GM18502 (cell line): Measurements from ENCODE around the gene TRIM56.
A peak's percentile ranks its signal among the peaks of the same experiment; 100 is the strongest.
"Not testable (repeated sequence)": the region's sequence is repeated elsewhere in the genome, so short reads cannot be mapped to it uniquely, and the experiment has no call there.

Source experiments
- ATAC-seq: cut with Tn5 transposase; IDR thresholded peaks from one replicate; pipeline ENCODE4 v1.9.1; 2021; ENCODE audit warnings: mild to moderate bottlenecking; ENCODE audit not compliant: unreplicated experiment, poor library complexity

Gene TRIM56

GRCh38 chr7:101085162-101085964 is at the start of gene TRIM56:
Gene TRIM56, plus strand, starts transcription at chr7:101085481. Its CDS starts 1,832 bp downstream, at chr7:101087313.
- peak; percentile 95 for ATAC-seq

GRCh38 chr7:101035941-101036340 is 49.3 kb upstream of the TRIM56 start:
- ATAC-seq = no peak

DNA sequence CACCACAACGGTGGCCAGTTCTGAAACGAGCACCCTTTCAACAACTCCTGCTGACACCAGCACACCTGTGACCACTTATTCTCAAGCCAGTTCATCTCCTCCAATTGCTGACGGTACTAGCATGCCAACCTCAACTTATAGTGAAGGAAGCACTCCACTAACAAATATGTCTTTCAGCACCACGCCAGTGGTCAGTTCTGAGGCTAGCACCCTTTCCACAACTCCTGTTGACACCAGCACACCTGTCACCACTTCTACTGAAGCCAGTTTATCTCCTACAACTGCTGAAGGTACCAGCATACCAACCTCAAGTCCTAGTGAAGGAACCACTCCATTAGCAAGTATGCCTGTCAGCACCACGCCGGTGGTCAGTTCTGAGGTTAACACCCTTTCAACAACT is 44.0 kb upstream of the TRIM56 start:
- ATAC-seq = not testable (repeated sequence)

GRCh38 chr7:101058355-101058754 is 26.9 kb upstream of the TRIM56 start:
- no peak for ATAC-seq

GRCh38 chr7:101059620-101059942 is 25.7 kb upstream of the TRIM56 start:
- no peak for ATAC-seq

DNA sequence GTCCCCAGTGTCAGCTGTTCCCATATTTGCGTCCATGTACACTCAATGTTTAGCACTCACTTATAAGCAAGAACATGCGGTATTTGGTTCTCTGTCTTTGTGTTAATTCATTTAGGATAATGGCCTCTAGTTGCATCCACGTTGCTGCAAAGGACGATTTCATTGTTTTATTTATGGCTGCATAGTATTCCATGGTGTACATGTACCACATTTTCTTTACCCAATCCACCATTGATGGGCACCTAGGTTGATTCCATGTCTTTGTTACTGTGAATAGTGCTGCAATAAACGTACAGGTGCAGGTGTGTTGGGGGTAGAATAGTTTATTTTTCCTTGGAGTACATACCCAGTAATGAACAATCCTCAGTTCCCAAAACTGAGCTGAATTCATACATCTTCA is 24.3 kb upstream of the TRIM56 start:
- ATAC-seq = no peak

GRCh38 chr7:101064176-101064550 is 21.1 kb upstream of the TRIM56 start:
- not testable (repeated sequence) for ATAC-seq

DNA sequence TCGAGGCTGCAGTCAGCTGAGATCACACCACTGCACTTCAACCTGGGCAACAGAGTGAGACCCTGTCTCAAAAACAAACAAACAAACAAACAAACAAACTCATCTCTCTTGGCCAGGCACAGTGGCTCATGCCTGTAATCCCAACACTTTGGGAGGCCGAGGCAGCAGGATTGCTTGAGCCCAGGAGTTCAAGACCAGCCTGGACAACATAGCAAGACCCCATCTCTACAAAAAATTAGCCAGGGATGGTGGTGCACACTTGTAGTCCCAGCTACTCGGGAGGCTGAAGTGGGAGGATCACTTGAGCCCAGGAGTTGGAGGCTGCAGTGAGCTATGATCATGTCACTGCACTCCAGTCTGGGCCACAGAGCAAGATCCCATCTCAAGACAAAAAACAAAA is 20.1 kb upstream of the TRIM56 start:
- not testable (repeated sequence) for ATAC-seq

DNA sequence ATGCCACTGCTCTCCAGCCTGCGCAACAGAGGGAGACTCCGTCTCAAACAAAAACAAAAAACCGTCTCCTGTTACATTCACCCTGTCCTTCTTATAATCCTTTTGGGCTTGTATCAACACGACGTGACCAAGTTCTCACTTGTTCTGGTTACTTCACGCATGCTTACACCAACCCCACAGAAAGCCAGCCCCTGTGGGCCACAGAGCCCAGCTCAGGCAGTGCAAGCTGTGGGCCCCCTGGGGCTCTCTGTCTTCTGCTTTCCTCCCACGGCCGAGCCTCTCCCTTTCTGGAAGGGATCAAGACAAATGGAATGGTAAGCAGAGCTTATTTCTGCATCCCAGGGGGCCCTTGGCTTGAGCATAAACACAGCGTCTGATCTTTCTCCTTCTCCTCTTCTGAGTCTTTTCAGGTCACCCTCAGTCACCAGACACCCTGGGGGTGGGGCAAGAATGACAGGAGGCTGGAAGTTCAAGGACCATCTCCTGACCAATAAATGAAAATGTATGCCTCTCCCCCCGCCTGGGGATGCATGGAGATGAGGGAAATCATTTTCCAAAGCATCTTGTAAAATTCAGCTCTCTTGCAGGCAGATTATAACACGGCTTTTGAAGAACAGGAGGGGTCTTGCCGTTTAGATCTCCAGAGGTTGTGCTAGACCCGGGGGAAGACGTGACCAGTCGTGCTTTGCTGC is 19.0 kb upstream of the TRIM56 start:
- no peak for ATAC-seq

DNA sequence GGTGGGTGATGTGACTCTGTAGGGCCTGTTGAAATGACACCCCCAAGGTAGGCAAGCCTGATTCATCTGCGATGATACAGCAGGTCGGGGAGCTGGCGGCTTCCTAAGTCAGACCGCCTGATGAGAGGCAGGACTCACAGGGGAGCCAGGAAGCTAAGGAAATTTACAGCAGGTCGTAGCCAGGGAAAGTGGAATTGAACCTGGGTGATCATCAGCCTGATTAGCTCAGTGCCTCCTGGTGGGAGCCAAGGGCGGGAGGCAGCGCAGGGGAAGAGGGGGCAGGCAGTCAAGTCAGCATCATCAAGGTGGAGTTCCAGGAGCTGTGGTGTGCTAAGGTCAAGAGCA is 18.5 kb upstream of the TRIM56 start:
- no peak for ATAC-seq

GRCh38 chr7:101068401-101068800 is 16.9 kb upstream of the TRIM56 start:
- no peak for ATAC-seq

GRCh38 chr7:101071362-101072104 is 13.7 kb upstream of the TRIM56 start:
- not testable (repeated sequence) for ATAC-seq

GRCh38 chr7:101075646-101076045 is 9.6 kb upstream of the TRIM56 start:
- no peak for ATAC-seq

DNA sequence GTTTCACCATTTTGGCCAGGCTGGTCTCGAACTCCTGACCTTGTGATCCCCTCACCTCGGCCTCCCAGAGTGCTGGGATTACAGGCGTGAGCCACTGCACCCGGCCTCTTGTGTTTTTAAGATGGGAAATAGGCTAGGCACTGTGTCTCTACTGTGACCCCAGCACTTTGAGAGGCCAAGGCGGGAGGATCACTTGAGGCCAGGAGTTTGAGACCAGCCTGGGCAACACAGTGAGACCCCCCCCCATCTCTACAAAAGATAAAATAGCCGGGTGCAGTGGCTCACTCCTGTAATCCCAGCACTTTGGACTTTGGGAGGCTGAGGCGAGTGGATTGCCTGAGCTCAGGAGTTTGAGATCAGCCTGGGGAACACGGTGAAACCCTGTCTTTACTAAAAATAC is 9.1 kb upstream of the TRIM56 start:
- ATAC-seq = not testable (repeated sequence)

- peak; percentile 76 for ATAC-seq
These were observed 7.8 kb upstream of the TRIM56 start for GRCh38 chr7:101077303-101078086.

- no peak for ATAC-seq
These were observed 3.8 kb upstream of the TRIM56 start for GRCh38 chr7:101081432-101081831.

DNA sequence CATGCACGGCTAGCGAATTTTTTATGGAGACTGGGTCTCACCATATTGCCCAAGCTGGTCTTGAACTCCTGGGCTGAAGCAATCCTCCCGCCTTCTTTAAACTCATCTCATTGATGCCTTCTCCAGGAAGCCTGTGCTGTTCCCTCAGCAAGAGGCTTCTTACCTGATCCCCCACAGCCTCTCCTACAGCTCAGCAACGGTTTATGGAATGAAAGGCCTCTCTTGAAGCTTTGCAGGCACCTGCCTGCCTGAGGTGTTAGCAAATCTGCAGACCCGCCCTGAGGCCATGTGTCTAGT is 468 bp upstream of the TRIM56 start:
- ATAC-seq = no peak

DNA sequence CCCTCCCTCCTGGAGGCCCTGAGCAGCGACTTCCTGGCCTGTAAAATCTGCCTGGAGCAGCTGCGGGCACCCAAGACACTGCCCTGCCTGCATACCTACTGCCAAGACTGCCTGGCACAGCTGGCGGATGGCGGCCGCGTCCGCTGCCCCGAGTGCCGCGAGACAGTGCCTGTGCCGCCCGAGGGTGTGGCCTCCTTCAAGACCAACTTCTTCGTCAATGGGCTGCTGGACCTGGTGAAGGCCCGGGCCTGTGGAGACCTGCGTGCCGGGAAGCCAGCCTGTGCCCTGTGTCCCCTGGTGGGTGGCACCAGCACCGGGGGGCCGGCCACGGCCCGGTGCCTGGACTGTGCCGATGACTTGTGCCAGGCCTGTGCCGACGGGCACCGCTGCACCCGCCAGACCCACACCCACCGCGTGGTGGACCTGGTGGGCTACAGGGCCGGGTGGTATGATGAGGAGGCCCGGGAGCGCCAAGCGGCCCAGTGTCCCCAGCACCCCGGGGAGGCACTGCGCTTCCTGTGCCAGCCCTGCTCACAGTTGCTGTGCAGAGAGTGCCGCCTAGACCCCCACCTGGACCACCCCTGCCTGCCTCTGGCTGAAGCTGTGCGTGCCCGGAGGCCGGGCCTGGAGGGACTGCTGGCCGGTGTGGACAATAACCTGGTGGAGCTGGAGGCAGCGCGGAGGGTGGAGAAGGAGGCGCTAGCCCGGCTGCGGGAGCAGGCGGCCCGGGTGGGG is 2.2 kb downstream of the TRIM56 start:
- ATAC-seq = no peak

DNA sequence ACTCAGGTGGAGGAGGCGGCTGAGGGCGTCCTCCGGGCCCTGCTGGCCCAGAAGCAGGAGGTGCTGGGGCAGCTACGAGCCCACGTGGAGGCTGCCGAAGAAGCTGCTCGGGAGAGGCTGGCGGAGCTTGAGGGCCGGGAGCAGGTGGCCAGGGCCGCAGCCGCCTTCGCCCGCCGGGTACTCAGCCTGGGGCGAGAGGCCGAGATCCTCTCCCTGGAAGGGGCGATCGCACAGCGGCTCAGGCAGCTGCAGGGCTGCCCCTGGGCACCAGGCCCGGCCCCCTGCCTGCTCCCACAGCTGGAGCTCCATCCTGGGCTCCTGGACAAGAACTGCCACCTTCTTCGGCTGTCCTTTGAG is 2.8 kb downstream of the TRIM56 start:
- ATAC-seq = no peak

DNA sequence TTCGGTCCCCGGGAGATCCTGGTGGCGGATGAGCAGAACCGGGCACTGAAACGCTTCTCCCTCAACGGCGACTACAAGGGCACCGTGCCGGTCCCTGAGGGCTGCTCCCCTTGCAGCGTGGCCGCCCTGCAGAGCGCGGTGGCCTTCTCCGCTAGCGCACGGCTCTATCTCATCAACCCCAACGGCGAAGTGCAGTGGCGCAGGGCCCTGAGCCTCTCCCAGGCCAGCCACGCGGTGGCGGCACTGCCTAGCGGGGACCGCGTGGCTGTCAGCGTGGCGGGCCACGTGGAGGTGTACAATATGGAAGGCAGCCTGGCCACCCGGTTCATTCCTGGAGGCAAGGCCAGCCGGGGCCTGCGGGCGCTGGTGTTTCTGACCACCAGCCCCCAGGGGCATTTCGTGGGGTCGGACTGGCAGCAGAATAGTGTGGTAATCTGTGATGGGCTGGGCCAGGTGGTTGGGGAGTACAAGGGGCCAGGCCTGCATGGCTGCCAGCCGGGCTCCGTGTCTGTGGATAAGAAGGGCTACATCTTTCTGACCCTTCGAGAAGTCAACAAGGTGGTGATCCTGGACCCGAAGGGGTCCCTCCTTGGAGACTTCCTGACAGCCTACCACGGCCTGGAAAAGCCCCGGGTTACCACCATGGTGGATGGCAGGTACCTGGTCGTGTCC is 3.7 kb downstream of the TRIM56 start:
- ATAC-seq = no peak
